Central memory CD8-positive, alpha-beta T cell (primary cell): ENCODE results near the gene LGALS3BP.
"Not testable (repeated sequence)": the region's sequence is repeated elsewhere in the genome, so short reads cannot be mapped to it uniquely, and the experiment has no call there.

Experiments
- ATAC-seq: fragments of 150-1000 bp; cut with Tn5 transposase; replicated peaks from 2 replicates; pipeline ENCODE4 v1.10.0; 2022; ENCODE audit warnings: mild to moderate bottlenecking, moderate FRiP score, moderate number of reproducible peaks; ENCODE audit not compliant: poor library complexity, severe bottlenecking; ENCODE audit errors: extremely low read depth
- DNase-seq, 2 donors: peaks; one replicate each; pipeline ENCODE4 v3.0.0; 2021; ENCODE audit warnings: low spot score in 2 of 2
- H3K27ac Mint-ChIP-seq: one replicate; pipeline ENCODE4 v1.8.0; 2022; ENCODE audit warnings: low read depth, mild to moderate bottlenecking, moderate library complexity, mixed read lengths
- H3K27me3 Mint-ChIP-seq: one replicate; pipeline ENCODE4 v1.8.0; 2022; ENCODE audit warnings: mixed read lengths
- H3K36me3 Mint-ChIP-seq: one replicate; pipeline ENCODE4 v1.8.0; 2022; ENCODE audit warnings: mild to moderate bottlenecking, moderate library complexity, mixed read lengths; ENCODE audit not compliant: insufficient read depth
- H3K4me1 Mint-ChIP-seq: one replicate; pipeline ENCODE4 v1.8.0; 2022; ENCODE audit warnings: mixed read lengths
- H3K4me3 Mint-ChIP-seq: one replicate; pipeline ENCODE4 v1.8.0; 2022; ENCODE audit warnings: mild to moderate bottlenecking, moderate library complexity, mixed read lengths
- H3K9me3 Mint-ChIP-seq: one replicate; pipeline ENCODE4 v1.8.0; 2022; ENCODE audit warnings: mixed read lengths

Gene LGALS3BP

GRCh38 chr17:78979780-78980623 lies at the start of gene LGALS3BP:
Gene LGALS3BP (minus strand): TSS chr17:78979923. CDS start chr17:78977191, 2,732 bp downstream.
- ATAC-seq: peak; percentile 62
- Mint-ChIP-seq H3K27ac (no peak within 1 kb of the TSS), H3K4me1 (peaks cover 9% of the 10 kb centered on the region), H3K27me3 (no peaks in the 10 kb centered on the region), H3K9me3 (no peaks in the 10 kb centered on the region), H3K4me3 (peak within 1 kb of the TSS; percentile 69), H3K36me3 (peaks cover 6% of the 10 kb centered on the region)
- no peak for DNase-seq

- no peak for DNase-seq
- no peak overlapping the region for H3K27ac Mint-ChIP-seq
- no peaks in the 10 kb centered on the region for H3K36me3 Mint-ChIP-seq
- H3K27me3 Mint-ChIP-seq: peaks cover 97% of the 10 kb centered on the region
- H3K4me1 Mint-ChIP-seq: peaks cover 10% of the 10 kb centered on the region
- H3K4me3 Mint-ChIP-seq: no peak overlapping the region
- ATAC-seq: no peak
- H3K9me3 Mint-ChIP-seq: no peaks in the 10 kb centered on the region
Observed at GRCh38 chr17:79028496-79029326, 49.0 kb upstream of the LGALS3BP start.

- no peak overlapping the region for H3K4me3 Mint-ChIP-seq
Observed at GRCh38 chr17:79027925-79028491, 48.3 kb upstream of the LGALS3BP start.

GRCh38 chr17:79027274-79027924 lies 47.7 kb upstream of the LGALS3BP start:
- H3K9me3 Mint-ChIP-seq: no peaks in the 10 kb centered on the region
- ATAC-seq: no peak
- no peaks in the 10 kb centered on the region for H3K36me3 Mint-ChIP-seq
- no peak for DNase-seq
- H3K4me1 Mint-ChIP-seq: peaks cover 10% of the 10 kb centered on the region
- no peak overlapping the region for H3K27ac Mint-ChIP-seq
- peaks cover 83% of the 10 kb centered on the region for H3K27me3 Mint-ChIP-seq
- no peak overlapping the region for H3K4me3 Mint-ChIP-seq

More at GRCh38 chr17:79027925-79028491, 48.3 kb upstream of the LGALS3BP start:
- Mint-ChIP-seq H3K36me3 (no peaks in the 10 kb centered on the region), H3K9me3 (no peaks in the 10 kb centered on the region), H3K4me1 (peaks cover 10% of the 10 kb centered on the region), H3K27ac (no peak overlapping the region), H3K27me3 (peaks cover 90% of the 10 kb centered on the region)
- ATAC-seq: no peak
- DNase-seq: no peak

GRCh38 chr17:79026376-79027273 lies 46.9 kb upstream of the LGALS3BP start:
- H3K4me3 Mint-ChIP-seq: no peak overlapping the region
- H3K36me3 Mint-ChIP-seq: no peaks in the 10 kb centered on the region
- ATAC-seq (no peak), DNase-seq (no peak)
- H3K27ac Mint-ChIP-seq: no peak overlapping the region
- no peaks in the 10 kb centered on the region for H3K9me3 Mint-ChIP-seq
- H3K27me3 Mint-ChIP-seq: peaks cover 76% of the 10 kb centered on the region
- H3K4me1 Mint-ChIP-seq: peaks cover 10% of the 10 kb centered on the region

- DNase-seq (no peak), ATAC-seq (no peak)
- Mint-ChIP-seq H3K4me1 (peaks cover 10% of the 10 kb centered on the region), H3K27ac (no peak overlapping the region), H3K36me3 (no peaks in the 10 kb centered on the region), H3K27me3 (peaks cover 61% of the 10 kb centered on the region), H3K9me3 (no peaks in the 10 kb centered on the region), H3K4me3 (peak overlapping the region; percentile 79)
Observed at GRCh38 chr17:79024901-79025737, 45.4 kb upstream of the LGALS3BP start.

- Mint-ChIP-seq H3K4me1 (peaks cover 10% of the 10 kb centered on the region), H3K4me3 (peak within 1 kb of the TSS; percentile 79), H3K9me3 (no peaks in the 10 kb centered on the region), H3K27ac (no peak within 1 kb of the TSS), H3K36me3 (no peaks in the 10 kb centered on the region), H3K27me3 (peaks cover 60% of the 10 kb centered on the region)
- ATAC-seq (peak; percentile 68), DNase-seq (no peak)
Observed at GRCh38 chr17:79023886-79024771, 44.4 kb upstream of the LGALS3BP start, which contains the start of gene C1QTNF1. Gene C1QTNF1 (plus strand): TSS chr17:79024169. CDS start chr17:79043969, 19,800 bp downstream.

GRCh38 chr17:79023180-79023705 lies 43.5 kb upstream of the LGALS3BP start:
- no peak for ATAC-seq
- no peak overlapping the region for H3K27ac Mint-ChIP-seq
- peaks cover 10% of the 10 kb centered on the region for H3K4me1 Mint-ChIP-seq
- no peaks in the 10 kb centered on the region for H3K9me3 Mint-ChIP-seq
- no peak for DNase-seq
- H3K36me3 Mint-ChIP-seq: no peaks in the 10 kb centered on the region
- H3K4me3 Mint-ChIP-seq: peak overlapping the region; percentile 79
- peaks cover 60% of the 10 kb centered on the region for H3K27me3 Mint-ChIP-seq

GRCh38 chr17:79022507-79022991 lies 42.8 kb upstream of the LGALS3BP start:
- no peak for ATAC-seq
- Mint-ChIP-seq H3K27ac (no peak overlapping the region), H3K27me3 (peaks cover 60% of the 10 kb centered on the region), H3K9me3 (no peaks in the 10 kb centered on the region), H3K36me3 (no peaks in the 10 kb centered on the region), H3K4me3 (peak overlapping the region; percentile 79), H3K4me1 (peaks cover 10% of the 10 kb centered on the region)
- DNase-seq: no peak

- H3K9me3 Mint-ChIP-seq, DNase-seq, H3K36me3 Mint-ChIP-seq, H3K4me1 Mint-ChIP-seq, H3K27ac Mint-ChIP-seq, H3K4me3 Mint-ChIP-seq, ATAC-seq: not testable (repeated sequence)
- H3K27me3 Mint-ChIP-seq: peaks cover 60% of the 10 kb centered on the region
Observed at GRCh38 chr17:79021929-79022328, 42.2 kb upstream of the LGALS3BP start.
